Heart right ventricle (tissue), 16 donors: ENCODE data around the gene LARGE1. TPM values are rescaled to one million over a fixed set of nuclear protein-coding genes. Genes with fewer than 3 reads are reported as not detected.

Experiments
- ATAC-seq, 8 donors: fragments of 200-7000 bp; cut with Tn5 transposase; one replicate each; pipeline ENCODE4 v1.9.1; 2020; ENCODE audit warnings: mild to moderate bottlenecking in 8 of 8, moderate library complexity in 8 of 8, moderate number of reproducible peaks in 1 of 8
- DNase-seq, 2 donors: peaks; one replicate each; pipeline ENCODE4 v3.0.0-alpha.2; 2020
- H3K27ac ChIP-seq, 10 donors: fragments of 200-600 bp; sonication (generic) in 2 of 10; one replicate each; pipeline versions ENCODE4 v1.5.0 to v1.8.0; 2020 to 2022; ENCODE audit warnings: mild to moderate bottlenecking in 3 of 10
- H3K27me3 ChIP-seq, 7 donors: fragments of 200-600 bp; one replicate each; pipeline ENCODE4 v1.8.0; 2021 to 2022; ENCODE audit warnings: mild to moderate bottlenecking in 2 of 7
- H3K36me3 ChIP-seq, 9 donors: fragments of 200-600 bp; sonication (generic) in 1 of 9; one replicate each; pipeline versions ENCODE4 v1.5.0 to v1.8.0; 2020 to 2022; ENCODE audit warnings: mild to moderate bottlenecking in 2 of 9
- H3K4me1 ChIP-seq, 9 donors: fragments of 200-600 bp; sonication (generic) in 1 of 9; one replicate each; pipeline versions ENCODE4 v1.5.0 to v1.8.0; 2020 to 2022; ENCODE audit warnings: mild to moderate bottlenecking in 4 of 9
- H3K4me3 ChIP-seq, 10 donors: fragments of 200-600 bp; sonication (generic) in 2 of 10; one replicate each; pipeline versions ENCODE4 v1.5.0 to v1.8.0; 2020 to 2022; ENCODE audit warnings: mild to moderate bottlenecking in 7 of 10, moderate library complexity in 2 of 10
- H3K9me3 ChIP-seq, 11 donors: fragments of 200-600 bp in 10 of 11; sonication (generic) in 2 of 11; one replicate each; pipeline versions ENCODE4 v1.5.0 to v1.8.0; 2013 to 2022; ENCODE audit warnings: mild to moderate bottlenecking in 2 of 11, control low read depth in 1 of 11, moderate library complexity in 1 of 11
- CTCF ChIP-seq, 9 donors: fragments of 200-600 bp; sonication (generic) in 2 of 9; IDR thresholded peaks; one replicate each; pipeline versions ENCODE4 v1.5.0 to v1.8.0; 2021 to 2022; ENCODE audit warnings: antibody characterized with exemption in 9 of 9, mild to moderate bottlenecking in 5 of 9, moderate library complexity in 1 of 9
- WGBS, 2 donors: extraction: QIAGEN DNeasy Blood & Tissue Kit; methylation state at CpG; one replicate each; pipeline ENCODE4 v1.1.7; 2013; ENCODE audit warnings: inconsistent platforms in 1 of 2; 5-methylcytosine and 5-hydroxymethylcytosine counted together
- intact Hi-C, 10 donors: fragments of 100-400 bp; cut with DNase I; formaldehyde crosslinking; loops; one replicate each; pipeline versions ENCODE4 v1.11.1 to v1.14.2; 2022
- polyA plus RNA-seq, 2 donors: library from polyadenylated mRNA; stranded (reverse); fragments of 200-250 nt; gene quantifications; one replicate each; pipeline ENCODE4 v1.2.3, GENCODE V29; 2013
- total RNA-seq, 10 donors: library from RNA; stranded (reverse); fragmentation: NEBNext Ultra II Directional in 3 of 10; extraction: Animal tissue kit (Norgen Biotek cat#: 25700) in 3 of 10; gene quantifications; one replicate each; pipeline versions ENCODE4 v1.2.1 to v1.2.4, GENCODE V29; 2021 to 2023
- donor health status: Arrhythmogenic right ventricular cardiomyopathy.
- donor health status: ischemic (EF 13 %, LVEDD 7.1; RV severe dilation, severe dysfunction).
- donor health status: healthy with polysubstance abuse.
- donor health status: DM: no; HTN: yes; CAD: no.
- donor health status: DM: no; HTN: no; CAD: no.
- donor health status: ischemic (EF 25% LVEDD 6.9; RV normal size, moderate dysfunction).
- donor health status: ischemic (EF 25% LVEDD 5.7; RV mildly dilated, moderate dysfunction).
- donor health status: healthy.
- donor health status: DM: yes; HTN: yes; CAD: no.
- donor health status: Ischemic cardiomyopathy.
- donor health status: ischemic (EF 35%, LVEDD 5.7; RV mildly dilated, moderate dysfunction).
- donor health status: nonischemic (EF 11% LVEDD 7.7; RV severe dilation, severe dysfunction).
- donor health status: DM: yes; HTN: yes; CAD: no.
- donor health status: PGD.
- donor health status: ischemic (EF 29% LVEDD 5.4; RV normal size, mild dysfunction).
- donor health status: nonischemic (EF 23%, LVEDD 6.1; RV moderate dilation, normal function).

The LARGE1 gene
- total and polyA plus RNA-seq, 12 donors: 33.7 to 184 (median 144) TPM

DNA sequence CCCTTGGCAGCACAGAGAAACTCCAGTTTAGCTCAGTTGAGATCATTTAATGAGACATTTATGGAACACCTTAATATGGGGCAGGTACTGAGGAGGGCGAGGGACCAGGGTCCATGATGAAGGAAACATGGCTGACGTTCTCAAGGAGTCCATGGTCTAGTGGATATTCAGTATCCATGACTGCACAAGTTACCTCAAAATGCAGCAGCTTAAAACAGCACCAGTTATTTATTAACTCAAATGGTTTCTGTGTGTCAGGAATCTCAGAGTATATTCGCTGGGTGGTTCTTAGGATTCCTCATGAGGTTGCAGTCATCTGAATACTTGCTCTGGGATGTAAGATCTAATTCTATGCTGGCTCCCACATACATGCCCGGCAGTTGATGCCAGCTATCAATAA is 346.8 kb downstream of the LARGE1 start:
- H3K9me3 ChIP-seq: no peaks in the 10 kb centered on the region
- H3K27ac ChIP-seq: no peak overlapping the region
- no peak for ATAC-seq
- no peaks in the 10 kb centered on the region for H3K27me3 ChIP-seq
- H3K4me1 ChIP-seq: peaks cover 3 to 41% (median 20%) of the 10 kb centered on the region in 9 donors
- TF ChIP-seq CTCF (IDR thresholded peaks at IDR 0.05): no peak
- no peak overlapping the region for H3K4me3 ChIP-seq
- H3K36me3 ChIP-seq: no peaks in the 10 kb centered on the region
- intact Hi-C loops: loop anchor here in 2 of 10 donors (10.0 kb wide), 2 partner anchors 269 to 351 kb away; partner anchors contain the start of gene LARGE1 (in 1 of the 2)
- DNase-seq: no peak
- 94 to 95% methylated on average over 4 of the region's 4 CpGs for WGBS, 2 donors

- intact Hi-C loops: loop anchor here in 2 of 10 donors (10.0 kb wide), 2 partner anchors 267 to 353 kb away; partner anchors contain the start of gene LARGE1 (in 1 of the 2)
- 86 to 94% methylated on average over 3 of the region's 3 CpGs for WGBS, 2 donors
- H3K27me3 ChIP-seq: no peaks in the 10 kb centered on the region
- H3K36me3 ChIP-seq: no peaks in the 10 kb centered on the region
- DNase-seq (no peak), ATAC-seq (no peak)
- peaks cover 3 to 40% (median 22%) of the 10 kb centered on the region in 9 donors for H3K4me1 ChIP-seq
- H3K9me3 ChIP-seq: no peaks in the 10 kb centered on the region
- no peak overlapping the region for H3K27ac ChIP-seq
- H3K4me3 ChIP-seq: no peak overlapping the region
- TF ChIP-seq CTCF (IDR thresholded peaks at IDR 0.05): no peak
These were observed 348.2 kb downstream of the LARGE1 start for GRCh38 chr22:33572086-33572485.

- no peak for TF ChIP-seq CTCF (IDR thresholded peaks at IDR 0.05)
- DNase-seq (no peak), ATAC-seq (no peak)
- intact Hi-C loops: loop anchor here in 2 of 10 donors (10.0 kb wide), 2 partner anchors 265 to 355 kb away; partner anchors contain the start of gene LARGE1 (in 1 of the 2)
- Histone ChIP-seq H3K36me3 (no peaks in the 10 kb centered on the region), H3K4me3 (no peak overlapping the region), H3K9me3 (no peaks in the 10 kb centered on the region), H3K27ac (peak overlapping the region in 3 of 10 donors; percentile 49 to 55 (median 53)), H3K4me1 (peaks cover 3 to 41% (median 22%) of the 10 kb centered on the region in 9 donors), H3K27me3 (no peaks in the 10 kb centered on the region)
- 93 to 95% methylated on average over 4 of the region's 4 CpGs for WGBS, 2 donors
These were observed 350.2 kb downstream of the LARGE1 start for GRCh38 chr22:33570110-33570509.

DNA sequence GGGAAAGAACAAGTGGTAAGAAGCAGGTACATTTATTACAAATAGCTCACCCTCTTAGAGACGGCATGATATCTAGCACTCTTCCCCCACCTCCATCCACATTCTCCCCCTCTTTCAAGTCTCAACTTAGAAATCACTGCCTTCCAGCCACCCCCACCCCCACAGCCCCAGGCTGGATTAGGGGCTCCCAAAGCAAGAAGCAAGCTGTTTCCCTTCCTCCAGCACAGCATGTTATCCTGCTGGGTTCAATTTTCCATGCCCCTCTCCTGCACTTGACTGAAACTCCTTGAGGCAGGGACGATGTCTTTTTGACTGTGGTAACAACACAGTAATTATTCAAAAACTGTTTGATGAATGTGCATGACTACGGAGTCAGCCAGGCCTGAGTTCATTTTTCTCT is 350.7 kb downstream of the LARGE1 start:
- Histone ChIP-seq H3K4me3 (no peak overlapping the region), H3K36me3 (no peaks in the 10 kb centered on the region), H3K27ac (peak overlapping the region in 6 of 10 donors; percentile 0 to 68 (median 51)), H3K4me1 (peaks cover 3 to 45% (median 22%) of the 10 kb centered on the region in 9 donors), H3K27me3 (no peaks in the 10 kb centered on the region), H3K9me3 (no peaks in the 10 kb centered on the region)
- DNase-seq (no peak), ATAC-seq (no peak)
- TF ChIP-seq CTCF (IDR thresholded peaks at IDR 0.05): no peak
- WGBS, 2 donors: 21 to 42% methylated on average over 3 of the region's 3 CpGs
- intact Hi-C loops: loop anchor here in 2 of 10 donors (5.0 kb wide), 2 partner anchors 42 to 47 kb away; no protein-coding TSS in a partner anchor
